Measurements from ENCODE around the gene TGFBR2. TPM values are rescaled to one million over a fixed set of nuclear protein-coding genes. Genes with fewer than 3 reads are reported as not detected.

TGFBR2 gene
- total and polyA plus RNA-seq, 5 experiments from 2014 or later: 128 to 268 (median 226) TPM

GRCh38 chr3:30614373-30614772 lies 8.0 kb downstream of the TGFBR2 start:
- no peaks in the 10 kb centered on the region for H3K9me3 Mint-ChIP-seq
- ATAC-seq (no peak), DNase-seq (peak in 3 of 10 donors; percentile 0 to 4 (median 1))
- peak overlapping the region; percentile 77 to 99 (median 95) for H3K4me3 Mint-ChIP-seq
- H3K4me1 Mint-ChIP-seq: peaks cover 44 to 99% (median 87%) of the 10 kb centered on the region in 4 donors
- H3K27ac Mint-ChIP-seq: peak overlapping the region; percentile 92 to 100 (median 94)
- POLR2A ChIA-PET: interaction anchor here (1.1 to 16.0 kb wide), 4 partner anchors 8 to 51 kb away, joined by 3 to 315 read pairs (median 120); no protein-coding TSS in a partner anchor
- peaks cover 10 to 50% (median 14%) of the 10 kb centered on the region in 3 donors for H3K36me3 Mint-ChIP-seq
- no peaks in the 10 kb centered on the region for H3K27me3 Mint-ChIP-seq

GRCh38 chr3:30614943-30615342 lies 8.5 kb downstream of the TGFBR2 start:
- no peaks in the 10 kb centered on the region for H3K27me3 Mint-ChIP-seq
- peaks cover 46 to 99% (median 90%) of the 10 kb centered on the region in 4 donors for H3K4me1 Mint-ChIP-seq
- POLR2A ChIA-PET: interaction anchor here (0.9 to 16.0 kb wide), 10 partner anchors 7 to 140 kb away, joined by 3 to 315 read pairs (median 8); partner anchors contain the start of gene TGFBR2
- H3K36me3 Mint-ChIP-seq: peaks cover 9 to 50% (median 20%) of the 10 kb centered on the region in 3 donors
- ATAC-seq (peak in 1 of 2 donors; percentile 9), DNase-seq (peak in 2 of 10 donors; percentile 0)
- peak overlapping the region; percentile 77 to 99 (median 95) for H3K4me3 Mint-ChIP-seq
- H3K9me3 Mint-ChIP-seq: no peaks in the 10 kb centered on the region
- peak overlapping the region; percentile 92 to 100 (median 94) for H3K27ac Mint-ChIP-seq

- no peak for ATAC-seq
- Mint-ChIP-seq H3K9me3 (no peaks in the 10 kb centered on the region), H3K27ac (peak overlapping the region; percentile 89 to 100 (median 96)), H3K4me1 (peaks cover 51 to 99% (median 92%) of the 10 kb centered on the region in 4 donors), H3K4me3 (peak overlapping the region; percentile 74 to 99 (median 92)), H3K27me3 (no peaks in the 10 kb centered on the region), H3K36me3 (peaks cover 9 to 54% (median 26%) of the 10 kb centered on the region in 3 donors)
- POLR2A ChIA-PET: interaction anchor here (0.6 to 16.0 kb wide), 14 partner anchors 9 to 259 kb away, joined by 3 to 315 read pairs (median 8); partner anchors contain the start of gene TGFBR2
- peak in 1 of 10 donors; percentile 0 for DNase-seq
These were observed 9.4 kb downstream of the TGFBR2 start for GRCh38 chr3:30615615-30616346.

GRCh38 chr3:30616347-30617027 lies 10.1 kb downstream of the TGFBR2 start:
- Mint-ChIP-seq H3K4me3 (peak overlapping the region; percentile 65 to 90 (median 80)), H3K9me3 (no peaks in the 10 kb centered on the region), H3K27ac (peak overlapping the region; percentile 89 to 100 (median 92)), H3K27me3 (no peaks in the 10 kb centered on the region), H3K4me1 (peaks cover 50 to 99% (median 93%) of the 10 kb centered on the region in 4 donors), H3K36me3 (peaks cover 9 to 56% (median 26%) of the 10 kb centered on the region in 3 donors)
- POLR2A ChIA-PET: interaction anchor here (0.6 to 16.0 kb wide), 16 partner anchors 9 to 260 kb away, joined by 3 to 315 read pairs (median 6); partner anchors contain the start of gene TGFBR2
- ATAC-seq: peak; percentile 12 to 28
- DNase-seq: peak in 2 of 10 donors; percentile 25 to 27

GRCh38 chr3:30617069-30617468 lies 10.7 kb downstream of the TGFBR2 start:
- Mint-ChIP-seq H3K4me1 (peaks cover 46 to 99% (median 94%) of the 10 kb centered on the region in 4 donors), H3K27ac (peak overlapping the region; percentile 89 to 100 (median 92)), H3K9me3 (no peaks in the 10 kb centered on the region), H3K27me3 (no peaks in the 10 kb centered on the region), H3K4me3 (peak overlapping the region; percentile 65 to 90 (median 80)), H3K36me3 (peaks cover 14 to 62% (median 32%) of the 10 kb centered on the region in 3 donors)
- POLR2A ChIA-PET: interaction anchor here (0.7 to 16.0 kb wide), 15 partner anchors 10 to 260 kb away, joined by 3 to 315 read pairs (median 6); partner anchors contain the start of gene TGFBR2
- ATAC-seq (peak; percentile 33 to 58), DNase-seq (peak in 1 of 10 donors; percentile 44)

- Mint-ChIP-seq H3K9me3 (no peaks in the 10 kb centered on the region), H3K27ac (peak overlapping the region; percentile 94 to 100 (median 96)), H3K36me3 (peaks cover 17 to 67% (median 34%) of the 10 kb centered on the region in 3 donors), H3K27me3 (no peaks in the 10 kb centered on the region), H3K4me3 (peak overlapping the region; percentile 65 to 92 (median 80)), H3K4me1 (peaks cover 41 to 96% (median 94%) of the 10 kb centered on the region in 4 donors)
- POLR2A ChIA-PET: interaction anchor here (0.6 to 16.0 kb wide), 19 partner anchors 7 to 274 kb away, joined by 3 to 315 read pairs (median 5); partner anchors contain the start of gene TGFBR2
- peak in 1 of 2 donors; percentile 5 for ATAC-seq
- no peak for DNase-seq
These were observed 11.3 kb downstream of the TGFBR2 start for GRCh38 chr3:30617653-30618052.

GRCh38 chr3:30618526-30618925 lies 12.1 kb downstream of the TGFBR2 start:
- Mint-ChIP-seq H3K4me3 (peak overlapping the region; percentile 65 to 92 (median 80)), H3K27me3 (no peaks in the 10 kb centered on the region), H3K4me1 (peaks cover 36 to 96% (median 91%) of the 10 kb centered on the region in 4 donors), H3K27ac (peak overlapping the region; percentile 94 to 100 (median 96)), H3K9me3 (peaks cover 0 to 1% (median 0%) of the 10 kb centered on the region in 9 donors), H3K36me3 (peaks cover 22 to 71% (median 40%) of the 10 kb centered on the region in 3 donors)
- POLR2A ChIA-PET: interaction anchor here (0.7 to 16.0 kb wide), 10 partner anchors 8 to 48 kb away, joined by 3 to 315 read pairs (median 8); partner anchors contain the start of gene TGFBR2
- DNase-seq (no peak), ATAC-seq (no peak)

- no peak for DNase-seq
- POLR2A ChIA-PET: interaction anchor here (1.0 to 16.0 kb wide), 6 partner anchors 9 to 47 kb away, joined by 4 to 315 read pairs (median 44); partner anchors contain the start of gene TGFBR2
- Mint-ChIP-seq H3K36me3 (peaks cover 23 to 79% (median 47%) of the 10 kb centered on the region in 3 donors), H3K9me3 (peaks cover 0 to 2% (median 0%) of the 10 kb centered on the region in 9 donors), H3K27ac (peak overlapping the region; percentile 94 to 100 (median 96)), H3K4me3 (peak overlapping the region; percentile 65 to 92 (median 80)), H3K27me3 (no peaks in the 10 kb centered on the region), H3K4me1 (peaks cover 39 to 96% (median 91%) of the 10 kb centered on the region in 4 donors)
- no peak for ATAC-seq
These were observed 12.9 kb downstream of the TGFBR2 start for GRCh38 chr3:30619318-30619717.

GRCh38 chr3:30620402-30621360 lies 14.3 kb downstream of the TGFBR2 start:
- peak; percentile 11 to 61 for ATAC-seq
- H3K4me1 Mint-ChIP-seq: peaks cover 44 to 96% (median 90%) of the 10 kb centered on the region in 4 donors

GRCh38 chr3:30621576-30621975 lies 15.2 kb downstream of the TGFBR2 start:
- no peaks in the 10 kb centered on the region for H3K27me3 Mint-ChIP-seq
- POLR2A ChIA-PET: interaction anchor here (0.9 to 16.0 kb wide), 6 partner anchors 12 to 70 kb away, joined by 3 to 315 read pairs (median 41); partner anchors contain the start of gene TGFBR2
- ATAC-seq: no peak
- H3K9me3 Mint-ChIP-seq: peaks cover 0 to 2% (median 0%) of the 10 kb centered on the region in 9 donors
- no peak for DNase-seq
- peak overlapping the region; percentile 68 to 81 (median 72) for H3K4me3 Mint-ChIP-seq
- peaks cover 23 to 85% (median 54%) of the 10 kb centered on the region in 3 donors for H3K36me3 Mint-ChIP-seq
- peak overlapping the region; percentile 80 to 100 (median 94) for H3K27ac Mint-ChIP-seq
- H3K4me1 Mint-ChIP-seq: peaks cover 49 to 97% (median 90%) of the 10 kb centered on the region in 4 donors

More at GRCh38 chr3:30620402-30621360, 14.3 kb downstream of the TGFBR2 start:
- Mint-ChIP-seq H3K4me3 (peak overlapping the region; percentile 69 to 92 (median 80)), H3K27me3 (no peaks in the 10 kb centered on the region), H3K9me3 (peaks cover 0 to 2% (median 0%) of the 10 kb centered on the region in 9 donors), H3K36me3 (peaks cover 23 to 83% (median 48%) of the 10 kb centered on the region in 3 donors), H3K27ac (peak overlapping the region; percentile 94 to 100 (median 96))
- POLR2A ChIA-PET: interaction anchor here (0.8 to 16.0 kb wide), 9 partner anchors 11 to 266 kb away, joined by 3 to 315 read pairs (median 8); partner anchors contain the start of gene TGFBR2
- DNase-seq: no peak
